ENCODE data around the gene ARID2. TPM values are rescaled to one million over a fixed set of nuclear protein-coding genes. Genes with fewer than 3 reads are reported as not detected.

ARID2 gene
- total RNA-seq, 1 experiment from 2014 or later, result 17.5 TPM

DNA sequence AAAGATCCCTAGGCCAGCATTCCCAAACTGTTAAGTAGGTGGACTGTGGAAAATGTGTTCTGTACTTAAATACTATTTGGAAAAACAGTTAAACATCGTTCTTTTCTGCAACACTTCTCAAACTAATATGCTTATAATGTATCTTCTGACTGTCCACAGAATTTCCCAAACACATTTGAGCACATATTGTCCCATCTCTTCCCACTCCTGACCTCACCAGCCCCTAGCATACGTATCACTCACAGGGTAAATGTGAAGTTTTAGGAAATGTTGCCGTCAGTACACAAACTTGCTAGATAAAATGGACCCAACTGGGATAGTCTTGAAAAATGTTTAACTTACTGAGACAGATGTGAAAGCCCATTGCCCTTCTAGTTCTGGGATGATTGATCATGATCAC, 27.7 kb downstream of the ARID2 start:
- no TSS peak for BruUV-seq (replicated peaks)
- Mint-ChIP-seq H3K36me3 (ENCODE audit: insufficient read depth, unreplicated experiment) (no peaks in the 10 kb centered on the region), H3K4me3 (ENCODE audit: low read depth, unreplicated experiment) (no peak overlapping the region), H3K9me3 (ENCODE audit: low read depth, unreplicated experiment) (no peaks in the 10 kb centered on the region), H3K27ac (ENCODE audit: unreplicated experiment) (no peak overlapping the region), H3K4me1 (ENCODE audit: low read depth, unreplicated experiment) (peaks cover 14% of the 10 kb centered on the region), H3K27me3 (ENCODE audit: unreplicated experiment) (no peaks in the 10 kb centered on the region)
- intact Hi-C loops (cut with micrococcal nuclease; ENCODE audit: unreplicated experiment), result no loop called here
- DNase-seq, result no peak
- TF ChIP-seq, protein P1, sequence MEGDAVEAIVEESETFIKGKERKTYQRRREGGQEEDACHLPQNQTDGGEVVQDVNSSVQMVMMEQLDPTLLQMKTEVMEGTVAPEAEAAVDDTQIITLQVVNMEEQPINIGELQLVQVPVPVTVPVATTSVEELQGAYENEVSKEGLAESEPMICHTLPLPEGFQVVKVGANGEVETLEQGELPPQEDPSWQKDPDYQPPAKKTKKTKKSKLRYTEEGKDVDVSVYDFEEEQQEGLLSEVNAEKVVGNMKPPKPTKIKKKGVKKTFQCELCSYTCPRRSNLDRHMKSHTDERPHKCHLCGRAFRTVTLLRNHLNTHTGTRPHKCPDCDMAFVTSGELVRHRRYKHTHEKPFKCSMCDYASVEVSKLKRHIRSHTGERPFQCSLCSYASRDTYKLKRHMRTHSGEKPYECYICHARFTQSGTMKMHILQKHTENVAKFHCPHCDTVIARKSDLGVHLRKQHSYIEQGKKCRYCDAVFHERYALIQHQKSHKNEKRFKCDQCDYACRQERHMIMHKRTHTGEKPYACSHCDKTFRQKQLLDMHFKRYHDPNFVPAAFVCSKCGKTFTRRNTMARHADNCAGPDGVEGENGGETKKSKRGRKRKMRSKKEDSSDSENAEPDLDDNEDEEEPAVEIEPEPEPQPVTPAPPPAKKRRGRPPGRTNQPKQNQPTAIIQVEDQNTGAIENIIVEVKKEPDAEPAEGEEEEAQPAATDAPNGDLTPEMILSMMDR (IDR thresholded peaks at IDR 0.05; ENCODE audit: unreplicated experiment), result no peak
- CTCF ChIA-PET, result no interaction called here

DNA sequence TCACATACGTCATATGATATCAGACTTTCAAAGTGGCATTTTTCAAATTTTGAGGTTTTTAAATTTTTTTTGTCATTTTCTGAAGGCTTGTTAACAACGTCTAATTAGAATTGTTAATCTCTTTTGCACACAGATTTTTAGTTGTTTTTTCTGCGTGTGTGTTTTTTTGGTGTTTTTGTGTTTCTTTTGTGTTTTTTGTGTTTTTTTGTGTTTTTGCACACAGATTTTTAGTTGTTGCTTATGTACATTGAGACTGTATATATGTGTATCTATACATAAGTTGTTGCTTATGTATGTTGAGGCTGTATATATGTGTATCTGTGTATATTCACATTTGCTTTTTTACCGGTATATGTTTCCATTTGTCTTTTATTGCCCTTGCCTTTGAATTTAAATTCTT, 30.8 kb downstream of the ARID2 start:
- H3K36me3 Mint-ChIP-seq (ENCODE audit: insufficient read depth, unreplicated experiment), result no peaks in the 10 kb centered on the region
- H3K27ac Mint-ChIP-seq (ENCODE audit: unreplicated experiment), result no peak overlapping the region
- CTCF ChIA-PET, result no interaction called here
- intact Hi-C loops (cut with micrococcal nuclease; ENCODE audit: unreplicated experiment), result no loop called here
- no TSS peak for BruUV-seq (replicated peaks)
- no peaks in the 10 kb centered on the region for H3K9me3 Mint-ChIP-seq (ENCODE audit: low read depth, unreplicated experiment)
- no peak for DNase-seq
- no peak overlapping the region for H3K4me3 Mint-ChIP-seq (ENCODE audit: low read depth, unreplicated experiment)
- TF ChIP-seq, protein P1 (IDR thresholded peaks at IDR 0.05; ENCODE audit: unreplicated experiment), result no peak
- peaks cover 8% of the 10 kb centered on the region for H3K4me1 Mint-ChIP-seq (ENCODE audit: low read depth, unreplicated experiment)
- no peaks in the 10 kb centered on the region for H3K27me3 Mint-ChIP-seq (ENCODE audit: unreplicated experiment)

GRCh38 chr12:45762185-45763110, 32.9 kb downstream of the ARID2 start:
- intact Hi-C loops (cut with micrococcal nuclease; ENCODE audit: unreplicated experiment), result no loop called here
- H3K9me3 Mint-ChIP-seq (ENCODE audit: low read depth, unreplicated experiment), result no peaks in the 10 kb centered on the region
- no peaks in the 10 kb centered on the region for H3K27me3 Mint-ChIP-seq (ENCODE audit: unreplicated experiment)
- TF ChIP-seq, protein P1 (IDR thresholded peaks at IDR 0.05; ENCODE audit: unreplicated experiment), result peak; percentile 32
- DNase-seq, result peak; percentile 3
- CTCF ChIA-PET, result interaction anchor here (0.7 to 1.3 kb wide), 2 partner anchors 10 to 24 kb away, joined by 3 to 4 read pairs; no protein-coding TSS in a partner anchor
- no peaks in the 10 kb centered on the region for H3K36me3 Mint-ChIP-seq (ENCODE audit: insufficient read depth, unreplicated experiment)
- H3K4me3 Mint-ChIP-seq (ENCODE audit: low read depth, unreplicated experiment), result no peak overlapping the region
- no TSS peak for BruUV-seq (replicated peaks)
- H3K4me1 Mint-ChIP-seq (ENCODE audit: low read depth, unreplicated experiment), result peaks cover 8% of the 10 kb centered on the region
- H3K27ac Mint-ChIP-seq (ENCODE audit: unreplicated experiment), result no peak overlapping the region

DNA sequence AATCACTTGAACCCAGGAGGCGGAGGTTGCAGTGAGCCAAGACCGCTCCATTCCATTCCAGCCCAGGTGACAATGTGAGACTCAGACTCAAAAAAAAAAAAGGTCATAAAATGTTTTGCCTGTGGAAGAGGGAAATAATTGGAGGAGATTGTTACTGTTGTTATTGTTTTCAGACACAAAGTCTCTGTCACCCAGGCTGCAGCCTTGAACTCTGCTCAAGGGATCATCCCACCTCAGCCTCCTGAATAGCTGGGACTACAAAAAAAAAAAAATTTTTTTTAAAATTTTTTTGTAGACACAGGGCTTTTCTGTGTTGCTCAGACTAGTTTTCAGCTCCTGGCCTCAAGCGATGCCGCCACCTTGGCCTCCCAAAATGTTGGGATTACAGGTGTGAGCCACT, 33.9 kb downstream of the ARID2 start:
- CTCF ChIA-PET, result interaction anchor here (1.3 kb wide), 1 partner anchor 9 kb away, joined by 4 read pairs; no protein-coding TSS in a partner anchor
- BruUV-seq (replicated peaks), result no TSS peak
- intact Hi-C loops (cut with micrococcal nuclease; ENCODE audit: unreplicated experiment), result no loop called here
- Mint-ChIP-seq H3K27me3 (ENCODE audit: unreplicated experiment) (no peaks in the 10 kb centered on the region), H3K4me3 (ENCODE audit: low read depth, unreplicated experiment) (no peak overlapping the region), H3K27ac (ENCODE audit: unreplicated experiment) (no peak overlapping the region), H3K36me3 (ENCODE audit: insufficient read depth, unreplicated experiment) (no peaks in the 10 kb centered on the region), H3K9me3 (ENCODE audit: low read depth, unreplicated experiment) (no peaks in the 10 kb centered on the region), H3K4me1 (ENCODE audit: low read depth, unreplicated experiment) (peaks cover 8% of the 10 kb centered on the region)
- DNase-seq, result no peak
- TF ChIP-seq, protein P1 (IDR thresholded peaks at IDR 0.05; ENCODE audit: unreplicated experiment), result no peak
